Stimulated activated CD8-positive, alpha-beta memory T cell treated with anti-CD3 and anti-CD28 coated beads, Interleukin-15, amount 100 ng/mL, for 48 hours (primary cell): ENCODE data around the gene MCEMP1.
A peak's percentile ranks its signal among the peaks of the same experiment; 100 is the strongest.

Experiments
- DNase-seq, 2 donors: peaks; one replicate each; pipeline ENCODE4 v3.0.0-alpha.2; 2020; ENCODE audit warnings: low read depth in 2 of 2

Gene MCEMP1

GRCh38 chr19:7670790-7671189 lies 6.1 kb upstream of the MCEMP1 start:
- no peak for DNase-seq

- no peak for DNase-seq
Observed at GRCh38 chr19:7672522-7672921, 4.4 kb upstream of the MCEMP1 start.

GRCh38 chr19:7674010-7675005 lies 2.6 kb upstream of the MCEMP1 start:
- DNase-seq: no peak

- no peak for DNase-seq
Observed at GRCh38 chr19:7676376-7676775, 514 bp upstream of the MCEMP1 start.

- DNase-seq: no peak
Observed at GRCh38 chr19:7677669-7678311, 900 bp downstream of the MCEMP1 start.

GRCh38 chr19:7678971-7679751 lies 2.3 kb downstream of the MCEMP1 start:
- peak in 1 of 2 donors; percentile 47 for DNase-seq

GRCh38 chr19:7679771-7680605 lies 3.1 kb downstream of the MCEMP1 start:
- no peak for DNase-seq

GRCh38 chr19:7680606-7681339 lies 3.9 kb downstream of the MCEMP1 start, which contains the start of gene TRAPPC5:
Gene TRAPPC5 (plus strand): TSS chr19:7680833. CDS start chr19:7682254, 1,421 bp downstream.
- DNase-seq: peak; percentile 81

GRCh38 chr19:7681340-7682174 lies 4.7 kb downstream of the MCEMP1 start:
- DNase-seq: peak; percentile 73 to 78

GRCh38 chr19:7682175-7682855 lies 5.4 kb downstream of the MCEMP1 start:
- DNase-seq: no peak

GRCh38 chr19:7685546-7686445 lies 8.9 kb downstream of the MCEMP1 start:
- no peak for DNase-seq

GRCh38 chr19:7687177-7687576 lies 10.3 kb downstream of the MCEMP1 start:
- DNase-seq: no peak

- no peak for DNase-seq
Observed at GRCh38 chr19:7689165-7689564, 12.3 kb downstream of the MCEMP1 start.

GRCh38 chr19:7690779-7691258 lies 13.9 kb downstream of the MCEMP1 start:
- DNase-seq: peak in 1 of 2 donors; percentile 18

- DNase-seq: no peak
Observed at GRCh38 chr19:7691497-7691896, 14.6 kb downstream of the MCEMP1 start.

GRCh38 chr19:7692417-7693088 lies 15.7 kb downstream of the MCEMP1 start:
- no peak for DNase-seq

GRCh38 chr19:7694499-7694898 lies 17.6 kb downstream of the MCEMP1 start:
- no peak for DNase-seq
